PFSK-1 (cell line): ENCODE data around the gene RORB.

Experiments used
- FOXP2 ChIP-seq: optimal IDR thresholded peaks from 2 replicates; pipeline ENCODE3; 2011; ENCODE audit warnings: borderline replicate concordance, control low read depth, inconsistent platforms; ENCODE audit not compliant: insufficient read depth; ENCODE audit errors: extremely low read length, extremely low read depth
- POLR2AphosphoS5 ChIP-seq: IDR thresholded peaks from 2 replicates; pipeline ENCODE4 v1.6.1; 2012; ENCODE audit warnings: low read depth, mild to moderate bottlenecking, control low read depth, low read length, moderate library complexity
- SIN3A ChIP-seq: IDR thresholded peaks from 2 replicates; pipeline ENCODE4 v1.6.1; 2012; ENCODE audit warnings: mild to moderate bottlenecking, low read length, moderate library complexity, borderline replicate concordance; ENCODE audit not compliant: insufficient read depth
- TAF1 ChIP-seq: IDR thresholded peaks from 2 replicates; pipeline ENCODE4 v1.6.1; 2012; ENCODE audit warnings: low read length, control low read depth, borderline replicate concordance; ENCODE audit not compliant: insufficient read depth
- TF ChIP-seq, protein P1 (sequence below), 2 experiments: IDR thresholded peaks; 2 replicates each; pipeline versions ENCODE4 v1.6.1 to v1.8.0; 2011 to 2012; ENCODE audit warnings: low read depth in 2 of 2, low read length in 2 of 2, control low read depth in 1 of 2, inconsistent platforms in 1 of 2, mild to moderate bottlenecking in 1 of 2, moderate library complexity in 1 of 2; ENCODE audit not compliant: insufficient read depth in 1 of 2

The RORB gene

GRCh38 chr9:74742191-74742790 lies 245.2 kb downstream of the RORB start:
- TF ChIP-seq SIN3A (no peak), FOXP2 (no peak), TAF1 (no peak), POLR2AphosphoS5 (no peak)
- TF ChIP-seq, protein P1, sequence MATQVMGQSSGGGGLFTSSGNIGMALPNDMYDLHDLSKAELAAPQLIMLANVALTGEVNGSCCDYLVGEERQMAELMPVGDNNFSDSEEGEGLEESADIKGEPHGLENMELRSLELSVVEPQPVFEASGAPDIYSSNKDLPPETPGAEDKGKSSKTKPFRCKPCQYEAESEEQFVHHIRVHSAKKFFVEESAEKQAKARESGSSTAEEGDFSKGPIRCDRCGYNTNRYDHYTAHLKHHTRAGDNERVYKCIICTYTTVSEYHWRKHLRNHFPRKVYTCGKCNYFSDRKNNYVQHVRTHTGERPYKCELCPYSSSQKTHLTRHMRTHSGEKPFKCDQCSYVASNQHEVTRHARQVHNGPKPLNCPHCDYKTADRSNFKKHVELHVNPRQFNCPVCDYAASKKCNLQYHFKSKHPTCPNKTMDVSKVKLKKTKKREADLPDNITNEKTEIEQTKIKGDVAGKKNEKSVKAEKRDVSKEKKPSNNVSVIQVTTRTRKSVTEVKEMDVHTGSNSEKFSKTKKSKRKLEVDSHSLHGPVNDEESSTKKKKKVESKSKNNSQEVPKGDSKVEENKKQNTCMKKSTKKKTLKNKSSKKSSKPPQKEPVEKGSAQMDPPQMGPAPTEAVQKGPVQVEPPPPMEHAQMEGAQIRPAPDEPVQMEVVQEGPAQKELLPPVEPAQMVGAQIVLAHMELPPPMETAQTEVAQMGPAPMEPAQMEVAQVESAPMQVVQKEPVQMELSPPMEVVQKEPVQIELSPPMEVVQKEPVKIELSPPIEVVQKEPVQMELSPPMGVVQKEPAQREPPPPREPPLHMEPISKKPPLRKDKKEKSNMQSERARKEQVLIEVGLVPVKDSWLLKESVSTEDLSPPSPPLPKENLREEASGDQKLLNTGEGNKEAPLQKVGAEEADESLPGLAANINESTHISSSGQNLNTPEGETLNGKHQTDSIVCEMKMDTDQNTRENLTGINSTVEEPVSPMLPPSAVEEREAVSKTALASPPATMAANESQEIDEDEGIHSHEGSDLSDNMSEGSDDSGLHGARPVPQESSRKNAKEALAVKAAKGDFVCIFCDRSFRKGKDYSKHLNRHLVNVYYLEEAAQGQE (IDR thresholded peaks at IDR 0.05; ENCODE audit: insufficient read depth in 1 of 2, low read depth in 2 of 2, low read length in 2 of 2) = no peak
